Suprapubic skin (tissue), 4 donors: Measurements from ENCODE around the gene ATP5F1E. TPM values are rescaled to one million over a fixed set of nuclear protein-coding genes. Genes with fewer than 3 reads are reported as not detected.

Experiments used
- DNase-seq, 2 donors: peaks; one replicate each; pipeline ENCODE4 v3.0.0-alpha.2; 2019; ENCODE audit warnings: low spot score in 2 of 2
- H3K27ac ChIP-seq: fragments of 200-600 bp; sonication (generic); one replicate; pipeline ENCODE4 v1.5.1; 2019
- H3K27me3 ChIP-seq: fragments of 200-600 bp; sonication (generic); one replicate; pipeline ENCODE4 v1.5.1; 2019
- H3K36me3 ChIP-seq: fragments of 200-600 bp; sonication (generic); one replicate; pipeline ENCODE4 v1.5.1; 2019
- H3K4me1 ChIP-seq: fragments of 200-600 bp; sonication (generic); one replicate; pipeline ENCODE4 v1.5.1; 2019
- H3K4me3 ChIP-seq: fragments of 200-600 bp; sonication (generic); one replicate; pipeline ENCODE4 v1.5.1; 2019; ENCODE audit warnings: mild to moderate bottlenecking
- H3K9me3 ChIP-seq: fragments of 200-600 bp; sonication (generic); one replicate; pipeline ENCODE4 v1.5.1; 2019
- CTCF ChIP-seq, 2 donors: fragments of 200-600 bp in 1 of 2; fragments of 450-650 bp in 1 of 2; sonication (generic) in 1 of 2; IDR thresholded peaks; one replicate each; pipeline ENCODE4 v1.5.1; 2016 to 2019; ENCODE audit warnings: antibody characterized with exemption in 2 of 2, mild to moderate bottlenecking in 1 of 2, moderate library complexity in 1 of 2
- EP300 ChIP-seq: sonication (generic); formaldehyde crosslinking; IDR thresholded peaks from one replicate; pipeline ENCODE4 v1.6.1; 2017; ENCODE audit warnings: antibody characterized with exemption
- POLR2A ChIP-seq, 2 donors: fragments of 450-650 bp; IDR thresholded peaks; one replicate each; pipeline ENCODE4 v1.6.1; 2017; ENCODE audit warnings: antibody characterized with exemption in 2 of 2, mild to moderate bottlenecking in 2 of 2, moderate library complexity in 2 of 2
- POLR2AphosphoS5 ChIP-seq, 3 donors: sonication (generic); formaldehyde crosslinking; IDR thresholded peaks; one replicate each; pipeline ENCODE4 v1.6.1; 2017; ENCODE audit warnings: antibody characterized with exemption in 3 of 3
- WGBS: methylation state at CpG from one replicate; pipeline ENCODE4 v1.1.5; 2018; 5-methylcytosine and 5-hydroxymethylcytosine counted together
- total RNA-seq, 4 donors: library from RNA; depleted of rRNA; stranded (reverse); fragments of >200 nt; gene quantifications; one replicate each; pipeline ENCODE4 v1.1.0, GENCODE V29; 2016

The ATP5F1E gene
- total RNA-seq, 4 donors from 2014 or later, result 16.1 to 26.8 (median 19.5) TPM

DNA sequence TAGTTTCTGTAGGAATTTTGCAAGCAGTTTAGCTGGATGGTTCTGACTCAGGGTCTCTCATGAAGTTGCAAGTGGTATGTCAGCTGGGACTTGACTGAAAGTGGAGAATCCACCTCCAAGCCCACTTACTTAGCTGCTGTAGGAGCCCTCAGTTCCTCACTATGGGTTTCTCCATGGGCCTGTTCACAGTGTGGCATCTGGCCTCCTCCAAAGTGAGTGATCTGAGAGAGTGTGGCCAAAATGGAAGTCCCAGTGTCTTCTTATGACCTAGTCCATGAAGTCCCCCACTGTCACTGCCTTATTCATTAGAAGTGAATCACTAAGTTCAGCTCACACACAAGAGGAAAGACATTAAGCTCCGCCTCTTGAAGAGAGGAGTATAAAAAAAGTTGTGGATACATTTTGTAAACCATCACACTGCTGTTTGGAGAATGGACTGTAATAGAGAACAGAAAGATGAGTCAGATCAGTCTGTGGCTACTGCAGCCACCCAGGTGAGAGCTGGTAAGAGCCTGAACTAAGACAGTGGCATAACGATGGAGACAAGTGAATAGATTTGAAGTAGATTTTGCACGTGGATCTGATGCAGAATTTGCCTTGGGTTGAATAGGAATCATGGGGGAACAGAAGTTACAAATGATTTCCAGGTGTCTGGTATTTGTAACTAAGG is 55.9 kb downstream of the ATP5F1E start:
- WGBS, result 83% methylated on average over 3 of the region's 3 CpGs
- TF ChIP-seq CTCF (IDR thresholded peaks at IDR 0.05) (no peak), POLR2A (IDR thresholded peaks at IDR 0.05) (no peak), EP300 (no peak), POLR2AphosphoS5 (IDR thresholded peaks at IDR 0.05) (no peak)
- H3K36me3 ChIP-seq, result no peaks in the 10 kb centered on the region
- H3K27me3 ChIP-seq, result no peaks in the 10 kb centered on the region
- no peak overlapping the region for H3K27ac ChIP-seq
- H3K4me1 ChIP-seq, result peaks cover 4% of the 10 kb centered on the region
- DNase-seq, result peak in 1 of 2 donors; percentile 13
- no peaks in the 10 kb centered on the region for H3K9me3 ChIP-seq
- no peak overlapping the region for H3K4me3 ChIP-seq

Other genes starting within 250 kb of the ATP5F1E start
- gene GNAS-AS1, start 181.4 kb downstream of the ATP5F1E start, total RNA-seq, result not detected
- 100 to 1,000 TPM; 334 to 533 (median 451) TPM for gene GNAS, start 179.6 kb downstream of the ATP5F1E start, total RNA-seq
- 10 to 100 TPM; 45.9 to 90.0 (median 63.4) TPM for gene NELFCD, start 51.1 kb downstream of the ATP5F1E start, total RNA-seq
- 10 to 100 TPM; 25.6 to 38.7 (median 34.7) TPM for gene CTSZ, start 25.1 kb downstream of the ATP5F1E start, total RNA-seq
- gene TUBB1, start 12.9 kb downstream of the ATP5F1E start, total RNA-seq, result under 1 TPM in 1 of 4 donors, not detected in 3; 0.17 TPM
- 10 to 100 TPM; 25.4 to 42.2 (median 32.8) TPM for gene PRELID3B, start 10.5 kb upstream of the ATP5F1E start, total RNA-seq
- 1 to 10 TPM in 1 of 4 donors, under 1 TPM in 2, not detected in 1; 0.16 to 1.0 (median 0.34) TPM for gene ZNF831, start 131.5 kb upstream of the ATP5F1E start, total RNA-seq